ENCODE results near the gene CTSF. TPM values are rescaled to one million over a fixed set of nuclear protein-coding genes. Genes with fewer than 3 reads are reported as not detected.

CTSF gene
- total and polyA plus RNA-seq, 4 experiments from 2014 or later: 13.3 to 31.7 (median 23.3) TPM

DNA sequence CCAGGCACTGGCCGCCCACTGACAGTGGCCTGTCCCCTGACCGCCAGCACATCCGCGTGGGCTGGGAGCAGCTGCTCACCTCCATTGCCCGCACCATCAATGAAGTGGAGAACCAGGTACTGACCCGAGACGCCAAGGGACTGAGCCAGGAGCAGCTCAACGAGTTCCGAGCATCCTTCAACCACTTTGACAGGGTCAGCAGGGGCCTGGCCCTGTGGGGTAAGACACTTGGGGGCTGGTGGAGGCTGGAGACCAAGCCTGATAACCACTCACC, 6.5 kb downstream of the CTSF start:
- Mint-ChIP-seq H3K27me3 (peaks cover 7 to 8% of the 10 kb centered on the region in 2 donors), H3K36me3 (no peaks in the 10 kb centered on the region), H3K4me1 (peaks cover 0 to 5% (median 4%) of the 10 kb centered on the region in 4 donors), H3K4me3 (no peak overlapping the region), H3K9me3 (no peaks in the 10 kb centered on the region), H3K27ac (no peak overlapping the region)
- no peak for DNase-seq
- ChIA-PET CTCF (ENCODE audit: partially characterized antibody) (interaction anchor here (0.9 to 1.1 kb wide), 4 partner anchors 16 to 319 kb away, joined by 3 to 4 read pairs (median 3); no protein-coding TSS in a partner anchor), POLR2A (ENCODE audit: partially characterized antibody) (interaction anchor here (1.4 to 1.6 kb wide), 2 partner anchors 77 to 281 kb away, joined by 3 to 4 read pairs; partner anchors contain the start of genes RBM4 and RCE1)
- H3K9me3 ChIP-seq (ENCODE audit: control insufficient read depth in 1 of 2, low read length in 2 of 2): no peaks in the 10 kb centered on the region
- no peaks in the 10 kb centered on the region for H3K36me3 ChIP-seq (ENCODE audit: insufficient read depth, low read length)
- H3K27me3 ChIP-seq (ENCODE audit: insufficient read depth, low read length): no peaks in the 10 kb centered on the region
- peaks cover 4% of the 10 kb centered on the region for H3K4me1 ChIP-seq (ENCODE audit: insufficient read depth, low read length)
- intact Hi-C loops (cut with micrococcal nuclease): no loop called here
- no peak overlapping the region for H3K4me3 ChIP-seq (ENCODE audit: low read length in 2 of 2)
- no peak overlapping the region for H3K27ac ChIP-seq (ENCODE audit: low read depth, low read length)

DNA sequence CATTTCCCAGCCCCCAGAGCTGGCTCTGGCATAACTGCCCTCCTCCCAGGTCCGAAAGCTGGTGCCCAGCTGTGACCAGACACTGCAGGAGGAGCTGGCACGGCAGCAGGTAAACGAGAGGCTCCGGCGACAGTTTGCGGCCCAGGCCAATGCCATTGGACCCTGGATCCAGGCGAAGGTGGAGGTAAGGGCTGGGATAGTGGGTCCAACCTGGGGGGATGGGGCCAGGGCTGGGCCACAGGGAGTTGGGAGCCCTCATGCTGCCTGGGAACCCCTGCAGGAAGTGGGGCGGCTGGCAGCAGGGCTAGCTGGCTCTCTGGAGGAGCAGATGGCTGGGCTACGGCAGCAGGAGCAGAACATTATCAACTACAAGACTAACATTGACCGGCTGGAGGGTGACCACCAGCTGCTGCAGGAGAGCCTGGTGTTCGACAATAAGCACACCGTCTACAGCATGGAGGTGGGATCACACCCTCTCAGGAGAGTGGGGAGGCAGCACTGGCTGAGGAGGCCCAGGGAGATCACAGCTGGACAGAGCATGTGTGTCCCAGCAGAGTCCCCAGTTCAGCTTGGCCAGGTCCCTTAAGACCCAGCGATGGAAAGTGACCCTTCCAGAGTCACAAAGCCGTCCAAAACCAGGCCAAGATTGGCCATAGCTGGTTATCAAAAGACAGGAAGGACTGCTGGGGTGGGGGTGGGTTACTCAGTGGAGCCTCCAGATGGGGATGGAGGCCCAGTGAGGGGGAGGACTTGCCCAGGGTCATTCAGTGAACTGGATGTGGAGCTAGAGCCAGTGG, 7.0 kb downstream of the CTSF start:
- H3K27ac Mint-ChIP-seq: no peak overlapping the region
- H3K4me3 Mint-ChIP-seq: no peak overlapping the region
- intact Hi-C loops (cut with micrococcal nuclease): no loop called here
- CTCF ChIA-PET (ENCODE audit: partially characterized antibody): interaction anchor here (1.0 to 1.1 kb wide), 2 partner anchors 16 to 31 kb away, joined by 3 to 4 read pairs; no protein-coding TSS in a partner anchor
- no peaks in the 10 kb centered on the region for H3K27me3 ChIP-seq (ENCODE audit: insufficient read depth, low read length)
- peaks cover 0 to 5% (median 4%) of the 10 kb centered on the region in 4 donors for H3K4me1 Mint-ChIP-seq
- no peaks in the 10 kb centered on the region for H3K36me3 ChIP-seq (ENCODE audit: insufficient read depth, low read length)
- no peak overlapping the region for H3K27ac ChIP-seq (ENCODE audit: low read depth, low read length)
- no peak for DNase-seq
- no peaks in the 10 kb centered on the region for H3K9me3 ChIP-seq (ENCODE audit: control insufficient read depth in 1 of 2, low read length in 2 of 2)
- H3K36me3 Mint-ChIP-seq: no peaks in the 10 kb centered on the region
- H3K9me3 Mint-ChIP-seq: no peaks in the 10 kb centered on the region
- H3K27me3 Mint-ChIP-seq: peaks cover 7 to 8% of the 10 kb centered on the region in 2 donors
- peaks cover 4% of the 10 kb centered on the region for H3K4me1 ChIP-seq (ENCODE audit: insufficient read depth, low read length)
- POLR2A ChIA-PET (ENCODE audit: partially characterized antibody): interaction anchor here (1.4 to 1.7 kb wide), 3 partner anchors 7 to 281 kb away, joined by 3 to 7 read pairs (median 4); partner anchors contain the start of genes CTSF, RBM4 and RCE1
- no peak overlapping the region for H3K4me3 ChIP-seq (ENCODE audit: low read length in 2 of 2)

DNA sequence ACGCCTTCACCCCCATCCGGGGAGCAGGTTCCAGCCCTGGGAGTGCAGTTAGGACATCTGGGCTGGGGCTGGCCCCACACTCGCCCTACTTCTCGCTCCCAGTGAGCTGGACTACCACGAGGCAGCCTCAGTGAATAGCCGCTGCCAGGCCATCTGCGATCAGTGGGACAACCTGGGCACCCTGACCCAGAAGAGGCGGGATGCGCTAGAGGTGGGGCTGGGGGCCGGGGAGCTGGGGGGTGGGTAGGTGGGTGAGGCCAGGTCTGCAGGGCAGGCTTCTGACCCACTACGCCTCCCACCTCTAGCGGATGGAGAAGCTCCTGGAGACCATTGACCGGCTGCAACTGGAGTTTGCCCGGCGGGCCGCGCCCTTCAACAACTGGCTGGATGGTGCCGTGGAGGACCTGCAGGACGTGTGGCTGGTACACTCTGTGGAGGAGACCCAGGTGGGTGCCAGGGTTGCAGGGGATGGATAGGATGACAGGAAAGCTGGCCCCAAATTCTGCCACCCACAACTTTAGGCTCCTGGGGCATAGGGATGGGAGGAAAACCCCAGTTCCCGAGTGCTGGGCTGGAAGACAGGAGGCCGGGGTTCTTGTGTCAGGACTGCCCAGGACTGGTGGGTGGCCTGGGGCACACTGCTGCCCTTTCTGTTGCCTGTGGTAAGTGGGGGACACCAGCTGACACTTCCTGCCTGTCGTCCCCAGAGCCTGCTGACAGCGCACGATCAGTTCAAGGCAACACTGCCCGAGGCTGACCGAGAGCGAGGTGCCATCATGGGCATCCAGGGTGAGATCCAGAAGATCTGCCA, 8.3 kb downstream of the CTSF start:
- no peaks in the 10 kb centered on the region for H3K9me3 ChIP-seq (ENCODE audit: control insufficient read depth in 1 of 2, low read length in 2 of 2)
- H3K27me3 ChIP-seq (ENCODE audit: insufficient read depth, low read length): no peaks in the 10 kb centered on the region
- DNase-seq: no peak
- no peaks in the 10 kb centered on the region for H3K36me3 Mint-ChIP-seq
- H3K4me3 Mint-ChIP-seq: no peak overlapping the region
- CTCF ChIA-PET (ENCODE audit: partially characterized antibody): no interaction called here
- H3K9me3 Mint-ChIP-seq: no peaks in the 10 kb centered on the region
- POLR2A ChIA-PET (ENCODE audit: partially characterized antibody): interaction anchor here (0.9 to 1.7 kb wide), 3 partner anchors 9 to 49 kb away, joined by 3 to 7 read pairs (median 3); partner anchors contain the start of genes ACTN3, BBS1, CTSF and ZDHHC24
- peaks cover 4% of the 10 kb centered on the region for H3K4me1 ChIP-seq (ENCODE audit: insufficient read depth, low read length)
- intact Hi-C loops (cut with micrococcal nuclease): no loop called here
- H3K4me3 ChIP-seq (ENCODE audit: low read length in 2 of 2): no peak overlapping the region
- no peak overlapping the region for H3K27ac Mint-ChIP-seq
- no peaks in the 10 kb centered on the region for H3K36me3 ChIP-seq (ENCODE audit: insufficient read depth, low read length)
- H3K27ac ChIP-seq (ENCODE audit: low read depth, low read length): no peak overlapping the region
- peaks cover 0 to 5% (median 2%) of the 10 kb centered on the region in 4 donors for H3K4me1 Mint-ChIP-seq
- peaks cover 8 to 9% of the 10 kb centered on the region in 2 donors for H3K27me3 Mint-ChIP-seq

DNA sequence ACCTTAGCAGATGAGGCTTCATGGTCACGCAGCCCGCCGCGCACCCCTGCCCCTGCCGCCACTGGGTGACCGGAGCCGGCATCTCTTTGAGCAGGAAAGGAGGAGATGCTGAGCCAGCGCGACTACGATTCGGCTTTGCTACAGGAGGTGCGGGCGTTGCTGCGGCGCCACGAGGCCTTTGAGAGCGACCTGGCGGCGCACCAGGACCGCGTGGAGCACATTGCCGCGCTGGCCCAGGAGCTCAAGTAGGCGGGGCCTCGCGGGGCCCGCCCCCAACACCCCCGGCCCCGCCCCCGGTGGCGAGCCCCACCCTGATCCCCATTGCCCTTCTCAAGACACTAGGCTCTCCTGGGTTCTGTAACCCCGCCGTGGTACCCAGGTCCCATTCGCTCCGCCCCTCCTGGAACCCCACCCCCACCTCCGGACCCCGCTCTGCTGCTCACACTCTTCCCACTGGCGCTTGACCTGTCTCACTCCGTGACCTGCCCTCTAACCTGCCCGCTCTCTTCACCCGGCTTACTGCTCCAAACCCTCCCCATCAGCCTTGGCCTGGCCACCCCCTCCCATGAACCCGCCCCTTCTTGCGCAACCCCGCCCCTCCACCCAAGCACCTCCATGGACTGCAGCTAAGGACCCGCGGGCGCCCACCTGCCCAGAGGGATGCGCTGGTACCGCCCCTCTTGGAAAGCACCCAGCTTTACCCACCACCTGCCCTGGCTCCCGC, 9.1 kb downstream of the CTSF start:
- Histone ChIP-seq H3K4me1 (ENCODE audit: insufficient read depth, low read length) (peaks cover 4% of the 10 kb centered on the region), H3K36me3 (ENCODE audit: insufficient read depth, low read length) (no peaks in the 10 kb centered on the region), H3K9me3 (ENCODE audit: control insufficient read depth in 1 of 2, low read length in 2 of 2) (no peaks in the 10 kb centered on the region), H3K4me3 (ENCODE audit: low read length in 2 of 2) (no peak overlapping the region), H3K27me3 (ENCODE audit: insufficient read depth, low read length) (no peaks in the 10 kb centered on the region), H3K27ac (ENCODE audit: low read depth, low read length) (no peak overlapping the region)
- intact Hi-C loops (cut with micrococcal nuclease): no loop called here
- no peaks in the 10 kb centered on the region for H3K36me3 Mint-ChIP-seq
- peak overlapping the region in 1 of 8 donors; percentile 53 for H3K4me3 Mint-ChIP-seq
- H3K9me3 Mint-ChIP-seq: no peaks in the 10 kb centered on the region
- peak in 2 of 5 donors; percentile 11 to 33 for DNase-seq
- peaks cover 0 to 5% (median 2%) of the 10 kb centered on the region in 4 donors for H3K4me1 Mint-ChIP-seq
- ChIA-PET POLR2A (ENCODE audit: partially characterized antibody) (interaction anchor here (0.9 to 1.7 kb wide), 3 partner anchors 9 to 49 kb away, joined by 3 to 7 read pairs (median 3); partner anchors contain the start of genes ACTN3, BBS1, CTSF and ZDHHC24), CTCF (ENCODE audit: partially characterized antibody) (interaction anchor here (0.9 kb wide), 1 partner anchor 9 kb away, joined by 3 read pairs; the partner anchor contains the start of gene CTSF)
- H3K27ac Mint-ChIP-seq: peak overlapping the region in 1 of 7 donors; percentile 9
- peaks cover 8 to 9% of the 10 kb centered on the region in 2 donors for H3K27me3 Mint-ChIP-seq

DNA sequence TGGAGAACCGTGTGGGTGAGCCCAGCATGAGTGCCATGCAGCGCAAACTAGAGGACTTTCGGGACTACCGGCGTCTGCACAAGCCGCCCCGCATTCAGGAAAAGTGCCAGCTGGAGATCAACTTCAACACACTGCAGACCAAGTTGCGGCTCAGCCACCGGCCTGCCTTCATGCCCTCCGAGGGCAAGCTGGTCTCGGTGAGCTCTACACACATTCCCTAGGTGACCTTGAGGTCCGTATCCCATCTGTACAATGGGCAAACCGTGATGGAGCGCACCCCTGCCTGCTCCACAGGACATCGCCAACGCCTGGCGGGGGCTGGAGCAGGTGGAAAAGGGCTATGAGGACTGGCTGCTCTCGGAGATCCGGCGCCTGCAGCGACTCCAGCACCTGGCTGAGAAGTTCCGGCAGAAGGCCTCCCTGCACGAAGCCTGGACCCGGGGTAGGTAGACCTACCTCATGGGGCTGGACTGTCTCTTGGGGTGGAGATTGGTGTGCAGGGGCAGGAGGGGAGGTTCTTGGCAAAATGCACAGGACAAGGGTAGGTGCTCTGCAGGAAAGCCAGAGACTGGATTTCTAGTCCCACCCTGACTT, 10.6 kb downstream of the CTSF start:
- Histone ChIP-seq H3K27me3 (ENCODE audit: insufficient read depth, low read length) (no peaks in the 10 kb centered on the region), H3K27ac (ENCODE audit: low read depth, low read length) (no peak overlapping the region), H3K36me3 (ENCODE audit: insufficient read depth, low read length) (no peaks in the 10 kb centered on the region), H3K9me3 (ENCODE audit: control insufficient read depth in 1 of 2, low read length in 2 of 2) (no peaks in the 10 kb centered on the region), H3K4me3 (ENCODE audit: low read length in 2 of 2) (no peak overlapping the region), H3K4me1 (ENCODE audit: insufficient read depth, low read length) (peaks cover 4% of the 10 kb centered on the region)
- ChIA-PET CTCF (ENCODE audit: partially characterized antibody) (no interaction called here), POLR2A (ENCODE audit: partially characterized antibody) (no interaction called here)
- Mint-ChIP-seq H3K4me3 (no peak overlapping the region), H3K27ac (no peak overlapping the region), H3K36me3 (no peaks in the 10 kb centered on the region), H3K27me3 (peaks cover 8 to 9% of the 10 kb centered on the region in 2 donors), H3K9me3 (no peaks in the 10 kb centered on the region), H3K4me1 (peaks cover 0 to 5% (median 2%) of the 10 kb centered on the region in 4 donors)
- intact Hi-C loops (cut with micrococcal nuclease): no loop called here
- no peak for DNase-seq

DNA sequence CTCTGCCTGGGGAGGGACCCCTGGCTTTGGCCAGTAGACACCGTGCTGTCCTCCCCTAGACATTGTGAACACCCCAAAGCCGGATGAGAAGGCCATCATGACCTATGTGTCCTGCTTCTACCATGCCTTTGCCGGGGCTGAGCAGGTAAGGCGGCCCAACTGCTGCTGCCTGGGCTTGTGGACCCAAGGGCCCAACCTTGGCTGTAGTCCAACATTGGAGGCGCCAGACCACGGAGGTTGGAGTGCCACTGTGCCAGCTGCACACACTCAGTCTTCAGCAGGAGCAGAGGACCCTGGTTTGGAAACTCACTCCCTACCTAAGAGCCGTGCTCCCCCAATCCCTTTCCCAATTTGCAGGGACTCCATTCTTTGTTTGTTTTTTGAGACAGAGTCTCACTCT, 12.3 kb downstream of the CTSF start:
- Histone ChIP-seq H3K9me3 (ENCODE audit: control insufficient read depth in 1 of 2, low read length in 2 of 2) (no peaks in the 10 kb centered on the region), H3K4me3 (ENCODE audit: low read length in 2 of 2) (no peak overlapping the region), H3K27me3 (ENCODE audit: insufficient read depth, low read length) (no peaks in the 10 kb centered on the region), H3K4me1 (ENCODE audit: insufficient read depth, low read length) (peaks cover 4% of the 10 kb centered on the region), H3K27ac (ENCODE audit: low read depth, low read length) (no peak overlapping the region), H3K36me3 (ENCODE audit: insufficient read depth, low read length) (no peaks in the 10 kb centered on the region)
- intact Hi-C loops (cut with micrococcal nuclease): no loop called here
- Mint-ChIP-seq H3K4me1 (peaks cover 0 to 5% (median 2%) of the 10 kb centered on the region in 4 donors), H3K4me3 (no peak overlapping the region), H3K27me3 (peaks cover 8 to 9% of the 10 kb centered on the region in 2 donors), H3K36me3 (no peaks in the 10 kb centered on the region), H3K27ac (peak overlapping the region in 1 of 7 donors; percentile 75), H3K9me3 (no peaks in the 10 kb centered on the region)
- no peak for DNase-seq
- POLR2A ChIA-PET (ENCODE audit: partially characterized antibody): no interaction called here
- CTCF ChIA-PET (ENCODE audit: partially characterized antibody): no interaction called here

Measured in CD4-positive, alpha-beta memory T cell (primary cell).